ENCODE data around the gene MYL6. TPM values are rescaled to one million over a fixed set of nuclear protein-coding genes. Genes with fewer than 3 reads are reported as not detected.

The MYL6 gene
- total and polyA plus RNA-seq, 4 donors = 1,471 to 3,593 (median 2,197) TPM

DNA sequence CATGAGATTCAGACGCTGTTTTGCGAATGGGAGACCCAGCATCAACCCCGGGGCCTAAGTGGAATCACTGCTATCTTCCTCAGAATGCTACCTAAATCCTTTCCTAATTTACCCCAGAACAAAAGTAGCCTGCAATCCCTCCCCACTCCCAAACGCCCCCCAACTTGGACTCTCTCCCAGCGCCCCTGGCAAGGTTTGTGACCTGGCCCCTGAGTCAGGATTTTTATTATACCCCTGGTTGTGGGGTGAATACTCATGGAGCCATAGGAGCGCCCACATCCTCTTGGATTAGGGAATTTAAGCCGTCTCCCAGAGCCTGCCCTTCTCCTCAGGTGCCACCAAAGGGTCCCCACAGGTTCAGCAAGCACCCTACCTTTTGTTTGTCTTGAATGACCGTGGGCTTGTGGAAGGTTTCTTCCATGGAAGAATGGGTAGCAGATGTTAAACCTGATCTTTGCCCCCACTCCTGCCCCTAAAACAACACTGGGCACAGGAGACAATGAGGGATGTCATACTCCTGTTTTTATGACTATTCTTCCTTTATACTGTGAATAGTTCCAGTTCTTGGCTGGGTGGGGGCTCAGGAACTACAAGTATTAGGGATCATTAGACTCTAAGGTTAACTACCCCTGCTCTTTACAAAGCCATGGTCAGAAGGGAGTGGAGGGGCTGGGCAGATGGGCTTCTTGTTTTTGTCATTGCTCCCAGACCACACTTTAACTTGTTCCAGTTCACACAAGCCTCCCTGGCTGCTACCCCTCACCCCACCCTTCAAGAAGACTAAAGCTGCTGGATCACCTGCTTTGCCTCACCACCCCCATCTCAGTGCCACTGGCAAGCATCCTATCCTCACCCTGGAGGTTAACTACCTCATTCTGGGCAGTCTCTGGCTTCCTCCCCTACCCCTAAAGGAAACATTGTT, 5.1 kb upstream of the MYL6 start:
- Histone ChIP-seq H3K36me3 (ENCODE audit: control insufficient read depth in 4 of 4, insufficient read depth in 4 of 4, low read length in 4 of 4) (peaks cover 0 to 11% (median 4%) of the 10 kb centered on the region in 4 donors), H3K9me3 (ENCODE audit: control insufficient read depth in 4 of 4, insufficient read depth in 3 of 4, low read length in 3 of 4) (no peaks in the 10 kb centered on the region), H3K9ac (ENCODE audit: insufficient read depth in 1 of 2, low read length in 2 of 2) (peak overlapping the region; percentile 35 to 85), H3K4me3 (peak overlapping the region; percentile 18), H3K4me1 (ENCODE audit: control insufficient read depth in 5 of 5, insufficient read depth in 5 of 5, low read length in 5 of 5) (peaks cover 7 to 30% (median 10%) of the 10 kb centered on the region in 5 donors), H3K27ac (ENCODE audit: low read depth in 1 of 2, low read length in 1 of 2) (peak overlapping the region; percentile 59 to 94), H3K27me3 (ENCODE audit: control insufficient read depth in 3 of 3, insufficient read depth in 3 of 3, low read length in 2 of 3) (no peaks in the 10 kb centered on the region)
- WGBS, 2 donors = 14 to 20% methylated on average over 8 of the region's 8 CpGs
- TF ChIP-seq, protein P1, sequence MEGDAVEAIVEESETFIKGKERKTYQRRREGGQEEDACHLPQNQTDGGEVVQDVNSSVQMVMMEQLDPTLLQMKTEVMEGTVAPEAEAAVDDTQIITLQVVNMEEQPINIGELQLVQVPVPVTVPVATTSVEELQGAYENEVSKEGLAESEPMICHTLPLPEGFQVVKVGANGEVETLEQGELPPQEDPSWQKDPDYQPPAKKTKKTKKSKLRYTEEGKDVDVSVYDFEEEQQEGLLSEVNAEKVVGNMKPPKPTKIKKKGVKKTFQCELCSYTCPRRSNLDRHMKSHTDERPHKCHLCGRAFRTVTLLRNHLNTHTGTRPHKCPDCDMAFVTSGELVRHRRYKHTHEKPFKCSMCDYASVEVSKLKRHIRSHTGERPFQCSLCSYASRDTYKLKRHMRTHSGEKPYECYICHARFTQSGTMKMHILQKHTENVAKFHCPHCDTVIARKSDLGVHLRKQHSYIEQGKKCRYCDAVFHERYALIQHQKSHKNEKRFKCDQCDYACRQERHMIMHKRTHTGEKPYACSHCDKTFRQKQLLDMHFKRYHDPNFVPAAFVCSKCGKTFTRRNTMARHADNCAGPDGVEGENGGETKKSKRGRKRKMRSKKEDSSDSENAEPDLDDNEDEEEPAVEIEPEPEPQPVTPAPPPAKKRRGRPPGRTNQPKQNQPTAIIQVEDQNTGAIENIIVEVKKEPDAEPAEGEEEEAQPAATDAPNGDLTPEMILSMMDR (IDR thresholded peaks at IDR 0.05; ENCODE audit: control extremely low read depth, extremely low read depth) = no peak
- ATAC-seq (ENCODE audit: insufficient read depth, low FRiP score) = no peak
- no peak for DNase-seq

GRCh38 chr12:56153678-56154065, 4.5 kb upstream of the MYL6 start:
- 82 to 90% methylated on average over 5 of the region's 5 CpGs for WGBS, 2 donors
- Histone ChIP-seq H3K27ac (ENCODE audit: low read depth in 1 of 2, low read length in 1 of 2) (no peak overlapping the region), H3K9ac (ENCODE audit: insufficient read depth in 1 of 2, low read length in 2 of 2) (peak overlapping the region in 1 of 2 donors; percentile 85), H3K4me1 (ENCODE audit: control insufficient read depth in 5 of 5, insufficient read depth in 5 of 5, low read length in 5 of 5) (peaks cover 7 to 30% (median 10%) of the 10 kb centered on the region in 5 donors), H3K36me3 (ENCODE audit: control insufficient read depth in 4 of 4, insufficient read depth in 4 of 4, low read length in 4 of 4) (peaks cover 0 to 13% (median 5%) of the 10 kb centered on the region in 4 donors), H3K27me3 (ENCODE audit: control insufficient read depth in 3 of 3, insufficient read depth in 3 of 3, low read length in 2 of 3) (no peaks in the 10 kb centered on the region), H3K9me3 (ENCODE audit: control insufficient read depth in 4 of 4, insufficient read depth in 3 of 4, low read length in 3 of 4) (no peaks in the 10 kb centered on the region), H3K4me3 (no peak overlapping the region)
- ATAC-seq (ENCODE audit: insufficient read depth, low FRiP score) = no peak
- no peak for DNase-seq
- TF ChIP-seq, protein P1 (IDR thresholded peaks at IDR 0.05; ENCODE audit: control extremely low read depth, extremely low read depth) = no peak

DNA sequence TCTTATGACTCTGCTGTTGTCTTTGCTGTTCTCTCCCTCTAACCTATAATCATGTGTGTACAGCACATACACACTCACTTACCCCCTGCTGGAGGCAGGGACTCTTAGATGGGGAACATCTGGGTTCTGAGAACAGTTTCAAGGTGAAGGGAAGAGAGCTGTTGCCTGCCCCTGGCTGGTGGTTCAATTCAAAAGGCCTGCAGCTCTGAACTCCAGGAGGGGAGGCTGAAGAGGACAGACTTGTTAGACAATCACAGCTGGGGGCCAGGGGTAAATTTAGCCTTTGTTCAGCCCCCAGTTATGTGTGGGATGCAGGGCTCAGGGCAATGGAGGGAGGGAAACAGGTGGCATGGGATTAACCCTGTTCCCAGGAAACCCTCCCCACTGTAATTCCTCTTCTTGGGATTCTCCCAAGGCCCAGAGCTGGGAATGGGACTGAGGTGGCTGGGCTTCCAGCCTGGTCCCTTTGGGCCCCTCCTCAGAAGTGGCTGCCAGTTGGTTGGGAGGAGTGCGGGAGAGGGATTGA, 3.9 kb upstream of the MYL6 start:
- no peak for ATAC-seq (ENCODE audit: insufficient read depth, low FRiP score)

More for the DNA sequence above, 3.9 kb upstream of the MYL6 start:
- TF ChIP-seq, protein P1 (IDR thresholded peaks at IDR 0.05; ENCODE audit: control extremely low read depth, extremely low read depth) = no peak
- H3K9ac ChIP-seq (ENCODE audit: insufficient read depth in 1 of 2, low read length in 2 of 2) = no peak overlapping the region
- no peak for DNase-seq
- peaks cover 7 to 31% (median 13%) of the 10 kb centered on the region in 5 donors for H3K4me1 ChIP-seq (ENCODE audit: control insufficient read depth in 5 of 5, insufficient read depth in 5 of 5, low read length in 5 of 5)
- no peaks in the 10 kb centered on the region for H3K9me3 ChIP-seq (ENCODE audit: control insufficient read depth in 4 of 4, insufficient read depth in 3 of 4, low read length in 3 of 4)
- WGBS, 2 donors = 100% methylated on average over 1 of the region's 1 CpG
- no peak overlapping the region for H3K27ac ChIP-seq (ENCODE audit: low read depth in 1 of 2, low read length in 1 of 2)
- no peaks in the 10 kb centered on the region for H3K27me3 ChIP-seq (ENCODE audit: control insufficient read depth in 3 of 3, insufficient read depth in 3 of 3, low read length in 2 of 3)
- peaks cover 0 to 20% (median 6%) of the 10 kb centered on the region in 4 donors for H3K36me3 ChIP-seq (ENCODE audit: control insufficient read depth in 4 of 4, insufficient read depth in 4 of 4, low read length in 4 of 4)
- no peak overlapping the region for H3K4me3 ChIP-seq
